ENCODE data around the gene CNOT6L. TPM values are rescaled to one million over a fixed set of nuclear protein-coding genes. Genes with fewer than 3 reads are reported as not detected.

Gene CNOT6L
- total and polyA plus RNA-seq, 2 experiments from 2014 or later = 6.5 to 10.6 TPM

GRCh38 chr4:77699731-77700210 is 119.4 kb downstream of the CNOT6L start:
- no peaks in the 10 kb centered on the region for H3K27me3 ChIP-seq
- peak; percentile 36 for TF ChIP-seq CTCF (IDR thresholded peaks at IDR 0.05; ENCODE audit: low read depth, low read length)
- H3K4me1 ChIP-seq (ENCODE audit: low read depth) = peaks cover 20% of the 10 kb centered on the region
- H3K9me3 ChIP-seq (ENCODE audit: low read depth) = no peaks in the 10 kb centered on the region
- no peak overlapping the region for H3K4me3 ChIP-seq
- H3K36me3 ChIP-seq = no peaks in the 10 kb centered on the region
- peak; percentile 71 to 89 for DNase-seq (ENCODE audit: low read depth in 1 of 2, low spot score in 1 of 2)
- peak overlapping the region; percentile 92 for H3K27ac ChIP-seq

- peak; percentile 72 for TF ChIP-seq CTCF (IDR thresholded peaks at IDR 0.05; ENCODE audit: low read depth, low read length)
- no peaks in the 10 kb centered on the region for H3K9me3 ChIP-seq (ENCODE audit: low read depth)
- H3K27ac ChIP-seq = peak overlapping the region; percentile 92
- H3K4me3 ChIP-seq = no peak overlapping the region
- H3K27me3 ChIP-seq = no peaks in the 10 kb centered on the region
- no peaks in the 10 kb centered on the region for H3K36me3 ChIP-seq
- H3K4me1 ChIP-seq (ENCODE audit: low read depth) = peaks cover 20% of the 10 kb centered on the region
- DNase-seq (ENCODE audit: low read depth in 1 of 2, low spot score in 1 of 2) = peak; percentile 43 to 88
These were observed 121.1 kb downstream of the CNOT6L start for GRCh38 chr4:77697860-77698590.

GRCh38 chr4:77695774-77696173 is 123.4 kb downstream of the CNOT6L start:
- peak in 1 of 2 donors; percentile 95 for DNase-seq (ENCODE audit: low read depth in 1 of 2, low spot score in 1 of 2)
- Histone ChIP-seq H3K4me1 (ENCODE audit: low read depth) (peaks cover 17% of the 10 kb centered on the region), H3K27ac (no peak overlapping the region), H3K4me3 (no peak overlapping the region), H3K9me3 (ENCODE audit: low read depth) (no peaks in the 10 kb centered on the region), H3K36me3 (no peaks in the 10 kb centered on the region), H3K27me3 (no peaks in the 10 kb centered on the region)
- no peak for TF ChIP-seq CTCF (IDR thresholded peaks at IDR 0.05; ENCODE audit: low read depth, low read length)

GRCh38 chr4:77692847-77693432 is 126.2 kb downstream of the CNOT6L start:
- Histone ChIP-seq H3K27me3 (no peaks in the 10 kb centered on the region), H3K36me3 (no peaks in the 10 kb centered on the region), H3K4me1 (ENCODE audit: low read depth) (no peaks in the 10 kb centered on the region), H3K27ac (no peak overlapping the region), H3K9me3 (ENCODE audit: low read depth) (no peaks in the 10 kb centered on the region), H3K4me3 (no peak overlapping the region)
- no peak for DNase-seq (ENCODE audit: low read depth in 1 of 2, low spot score in 1 of 2)
- TF ChIP-seq CTCF (IDR thresholded peaks at IDR 0.05; ENCODE audit: low read depth, low read length) = no peak

- no peak for DNase-seq (ENCODE audit: low read depth in 1 of 2, low spot score in 1 of 2)
- no peak for TF ChIP-seq CTCF (IDR thresholded peaks at IDR 0.05; ENCODE audit: low read depth, low read length)
- Histone ChIP-seq H3K4me3 (no peak overlapping the region), H3K27me3 (no peaks in the 10 kb centered on the region), H3K4me1 (ENCODE audit: low read depth) (no peaks in the 10 kb centered on the region), H3K27ac (no peak overlapping the region), H3K9me3 (ENCODE audit: low read depth) (no peaks in the 10 kb centered on the region), H3K36me3 (no peaks in the 10 kb centered on the region)
These were observed 137.4 kb downstream of the CNOT6L start for GRCh38 chr4:77681792-77682191.
